ENCODE results near the gene ANO9.

- no peak for TF ChIP-seq CTCF (IDR thresholded peaks at IDR 0.05)
- no peak for TF ChIP-seq POLR2A (IDR thresholded peaks at IDR 0.05)
Observed at GRCh38 chr11:426851-427250, 15.0 kb downstream of the ANO9 start.
